GM12891 (cell line): ENCODE measurements around the gene UBE2I.
"Not testable (repeated sequence)": the region's sequence is repeated elsewhere in the genome, so short reads cannot be mapped to it uniquely, and the experiment has no call there.

ENCODE experiments used
- DNase-seq: peaks from one replicate; pipeline ENCODE4 v3.0.0; 2011; ENCODE audit warnings: low spot score; ENCODE audit not compliant: insufficient read length
- FAIRE-seq: peaks from 2 replicates; lab custom pipeline; 2011; peaks lifted over from hg19 to GRCh38; lab: Jason Lieb, UNC
- PAX5 ChIP-seq: IDR thresholded peaks from 2 replicates; pipeline ENCODE4 v1.6.1; 2011; ENCODE audit warnings: low read length, moderate library complexity, mild to moderate bottlenecking; ENCODE audit not compliant: insufficient read depth, severe bottlenecking
- POLR2A ChIP-seq: IDR thresholded peaks from 2 replicates; pipeline ENCODE4 v1.6.1; 2011; ENCODE audit warnings: low read depth, low read length, control low read depth
- POLR2AphosphoS5 ChIP-seq: IDR thresholded peaks from 2 replicates; pipeline ENCODE4 v1.6.1; 2011; ENCODE audit warnings: low read depth, low read length, control low read depth
- POU2F2 ChIP-seq: IDR thresholded peaks from 2 replicates; pipeline ENCODE4 v1.6.1; 2011; ENCODE audit warnings: low read depth, mild to moderate bottlenecking, control low read depth, low read length, moderate library complexity
- SPI1 ChIP-seq: IDR thresholded peaks from 2 replicates; pipeline ENCODE4 v1.6.1; 2011; ENCODE audit warnings: low read depth, low read length, control low read depth
- TAF1 ChIP-seq: IDR thresholded peaks from 2 replicates; pipeline ENCODE4 v1.6.1; 2011; ENCODE audit warnings: low read depth, low read length, control low read depth

UBE2I gene

DNA sequence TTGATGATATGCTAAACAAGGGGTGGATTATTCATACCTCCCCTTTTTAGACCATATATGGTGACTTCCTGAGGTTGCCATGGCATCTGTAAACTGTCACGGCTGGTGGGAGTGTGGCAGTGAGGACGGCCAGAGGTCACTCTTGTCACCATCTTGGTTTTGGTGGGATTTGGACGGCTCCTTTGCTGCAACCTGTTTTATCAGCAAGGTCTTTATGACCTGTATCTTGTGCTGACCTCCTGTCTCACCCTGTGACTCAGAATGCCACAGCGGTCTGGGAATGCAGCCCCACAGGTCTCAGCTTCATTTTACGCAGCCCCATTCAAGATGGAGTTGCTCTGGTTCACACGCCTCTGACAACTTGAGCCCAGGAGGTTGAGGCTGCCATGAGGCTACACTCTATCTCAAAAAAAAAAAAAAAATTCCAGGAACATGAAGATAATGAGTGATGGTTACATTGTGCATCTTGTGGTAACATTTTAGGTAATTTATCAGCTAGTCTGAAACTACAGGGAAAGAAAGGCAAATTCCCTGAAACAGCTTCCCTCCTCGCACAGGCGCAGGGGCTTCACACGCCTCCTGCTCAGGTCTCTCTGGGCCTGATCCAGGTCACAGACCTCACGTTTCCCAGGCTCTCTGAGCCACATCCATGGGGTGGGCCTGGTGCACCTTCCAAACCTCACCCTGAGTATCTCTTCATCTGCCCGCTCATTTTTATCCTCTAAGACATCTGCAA is 15.3 kb upstream of the UBE2I start:
- FAIRE-seq (no peak), DNase-seq (no peak)
- TF ChIP-seq TAF1 = no peak
- no peak for TF ChIP-seq POU2F2
- TF ChIP-seq POLR2A = no peak
- TF ChIP-seq PAX5 = no peak
- no peak for TF ChIP-seq SPI1

DNA sequence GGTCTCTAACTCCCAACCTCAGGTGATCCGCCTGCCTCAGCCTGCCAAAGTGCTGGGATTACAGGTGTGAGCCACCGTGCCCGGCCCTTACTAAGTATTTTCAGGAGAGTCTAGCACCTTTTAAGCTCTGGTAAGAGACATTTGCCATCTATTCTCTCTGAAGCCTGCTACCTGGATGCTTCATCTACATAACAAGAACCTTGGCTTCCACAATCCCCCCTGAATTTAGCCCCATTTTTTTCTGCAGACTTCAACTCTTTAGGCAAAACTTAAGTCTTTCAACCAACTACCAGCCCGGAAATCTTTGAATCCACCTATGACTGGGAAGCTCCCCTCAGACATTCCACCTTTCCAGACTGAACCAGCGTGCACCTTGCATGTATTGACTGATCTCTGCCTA is 14.0 kb upstream of the UBE2I start:
- FAIRE-seq (no peak), DNase-seq (no peak)
- TF ChIP-seq PAX5 = no peak
- no peak for TF ChIP-seq TAF1
- no peak for TF ChIP-seq SPI1
- TF ChIP-seq POU2F2 = no peak
- no peak for TF ChIP-seq POLR2AphosphoS5
- TF ChIP-seq POLR2A = no peak

DNA sequence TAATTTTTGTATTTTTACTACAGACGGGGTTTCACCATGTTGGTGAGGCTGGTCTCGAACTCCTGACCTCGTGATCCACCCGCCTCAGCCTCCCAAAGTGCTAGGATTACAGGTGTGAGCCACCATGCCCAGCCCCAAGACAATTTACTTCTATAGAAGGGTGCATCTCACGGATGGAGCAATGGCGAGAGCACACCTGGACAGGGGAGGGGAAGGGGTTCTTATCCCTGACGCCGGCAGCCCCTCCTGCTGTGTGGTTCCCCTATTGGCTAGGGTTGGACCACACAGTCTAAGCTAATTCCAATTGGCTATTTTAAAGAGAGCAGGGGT is 12.8 kb upstream of the UBE2I start:
- not testable (repeated sequence) for FAIRE-seq, DNase-seq

DNA sequence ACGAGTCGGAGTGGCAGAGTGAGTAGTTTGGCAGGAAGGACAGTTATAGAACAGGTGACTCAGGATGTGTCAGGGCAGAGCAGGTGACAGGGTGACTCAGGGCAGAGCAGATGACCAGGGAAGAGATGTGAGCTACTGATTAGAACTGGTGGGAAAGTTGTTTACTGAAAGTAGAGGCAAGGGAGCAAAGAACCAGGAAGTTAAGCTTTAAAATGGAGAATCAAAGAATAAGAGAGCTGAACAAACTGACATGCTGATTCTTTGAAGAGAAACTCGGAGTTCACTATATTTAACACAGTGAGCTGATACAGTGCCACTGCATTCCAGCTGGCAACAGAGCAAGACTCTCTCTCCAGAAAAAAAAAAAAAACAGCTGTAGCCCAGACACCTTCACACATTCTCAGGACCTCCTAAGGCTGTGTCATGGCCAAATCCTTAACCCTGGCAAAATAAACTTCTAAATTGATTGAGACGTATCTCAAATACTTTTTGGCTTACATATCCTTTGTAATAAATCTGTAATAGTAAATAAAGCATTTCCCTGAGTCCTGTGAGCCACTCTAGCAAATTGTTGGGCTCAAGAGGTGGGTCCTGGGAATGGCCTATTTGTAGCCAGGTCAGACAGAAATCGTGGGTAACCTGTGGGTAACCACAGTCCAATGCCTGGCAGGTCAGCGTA is 12.3 kb upstream of the UBE2I start:
- DNase-seq (no peak), FAIRE-seq (peak; percentile 69)
- TF ChIP-seq SPI1 = no peak
- no peak for TF ChIP-seq POLR2A
- TF ChIP-seq POU2F2 = no peak
- TF ChIP-seq PAX5 = no peak
- TF ChIP-seq TAF1 = no peak
- no peak for TF ChIP-seq POLR2AphosphoS5

DNA sequence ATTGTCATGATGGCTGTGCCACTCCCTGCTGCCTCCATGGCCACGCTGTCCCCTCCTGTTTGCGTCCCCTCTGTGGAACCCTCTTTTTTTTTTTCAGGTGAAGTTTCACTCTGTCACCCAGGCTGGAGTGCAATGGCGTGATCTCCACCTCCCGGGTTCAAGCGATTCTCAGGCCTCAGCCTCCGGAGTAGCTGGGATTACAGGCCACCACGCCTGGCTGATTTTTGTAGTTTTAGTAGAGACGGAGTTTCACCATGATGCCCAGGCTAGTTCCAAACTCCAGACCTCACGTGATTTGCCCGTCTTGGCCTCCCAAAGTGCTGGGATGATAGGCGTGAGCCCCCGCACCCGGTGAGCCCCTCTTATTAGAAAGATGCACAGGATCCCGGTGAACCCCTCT is 11.0 kb upstream of the UBE2I start:
- FAIRE-seq (no peak), DNase-seq (no peak)
- TF ChIP-seq SPI1 (no peak), TAF1 (no peak), POU2F2 (no peak), POLR2AphosphoS5 (no peak), PAX5 (no peak), POLR2A (no peak)

DNA sequence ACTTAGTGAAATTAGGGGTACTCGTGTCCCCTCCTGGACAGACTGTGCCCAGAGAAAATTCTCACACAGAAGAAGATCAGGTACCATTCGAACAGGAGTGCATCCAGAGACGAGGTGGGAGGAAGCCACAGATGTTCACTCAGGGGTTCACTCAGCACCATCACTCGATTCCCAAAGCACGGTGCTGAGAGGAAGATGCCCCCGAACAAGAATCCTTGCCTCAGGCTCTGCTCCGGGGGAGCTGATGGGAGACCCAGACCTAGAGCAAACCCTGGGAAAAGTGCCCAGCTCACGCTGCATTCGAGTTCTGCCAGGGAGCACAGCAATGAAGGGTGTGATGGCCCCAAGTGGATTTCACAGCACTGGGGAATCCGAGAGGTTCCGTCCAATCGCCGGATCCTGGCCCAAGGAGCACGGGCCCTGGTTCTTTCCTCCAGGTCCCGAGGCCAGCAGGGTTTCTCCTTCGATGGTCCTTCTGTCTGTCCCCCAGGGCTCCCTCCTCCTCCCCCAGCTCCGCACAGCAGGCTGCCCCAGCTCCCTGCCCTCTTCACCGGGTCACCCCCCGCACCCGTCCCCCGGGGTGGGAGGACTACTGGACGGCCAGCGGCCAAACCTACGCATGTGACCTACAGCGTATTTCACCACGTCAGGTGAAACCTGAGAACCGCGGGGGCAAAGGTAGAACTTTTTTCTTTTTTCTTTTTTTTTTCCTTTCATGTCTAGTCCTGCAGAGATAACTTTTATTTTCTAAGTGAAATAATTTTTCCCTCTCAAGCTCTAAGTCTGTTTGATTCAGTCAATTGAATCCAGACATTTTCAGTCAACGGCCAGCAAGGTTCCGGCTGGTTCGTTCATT is 10.2 kb upstream of the UBE2I start:
- TF ChIP-seq POLR2A (no peak), POLR2AphosphoS5 (no peak), PAX5 (no peak), SPI1 (no peak), TAF1 (no peak), POU2F2 (no peak)
- DNase-seq = no peak
- no peak for FAIRE-seq

DNA sequence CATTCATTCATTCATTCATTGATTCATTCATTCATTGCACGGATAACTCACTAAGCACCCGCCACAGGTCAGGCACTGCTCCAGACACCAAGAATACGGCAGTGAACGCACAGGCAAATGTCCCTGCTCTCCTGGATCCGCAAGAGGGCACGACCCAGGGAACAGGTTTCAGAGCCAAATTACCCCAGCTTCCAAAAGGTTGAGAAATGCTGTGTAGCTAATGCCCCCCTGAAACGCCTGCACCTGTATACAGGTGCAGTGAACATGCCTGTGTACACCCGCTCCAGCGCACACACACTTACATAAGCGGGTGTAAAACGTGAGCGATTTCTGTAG is 9.6 kb upstream of the UBE2I start:
- FAIRE-seq (no peak), DNase-seq (no peak)
- TF ChIP-seq POLR2A (no peak), POLR2AphosphoS5 (no peak), PAX5 (no peak), TAF1 (no peak), SPI1 (no peak), POU2F2 (no peak)

DNA sequence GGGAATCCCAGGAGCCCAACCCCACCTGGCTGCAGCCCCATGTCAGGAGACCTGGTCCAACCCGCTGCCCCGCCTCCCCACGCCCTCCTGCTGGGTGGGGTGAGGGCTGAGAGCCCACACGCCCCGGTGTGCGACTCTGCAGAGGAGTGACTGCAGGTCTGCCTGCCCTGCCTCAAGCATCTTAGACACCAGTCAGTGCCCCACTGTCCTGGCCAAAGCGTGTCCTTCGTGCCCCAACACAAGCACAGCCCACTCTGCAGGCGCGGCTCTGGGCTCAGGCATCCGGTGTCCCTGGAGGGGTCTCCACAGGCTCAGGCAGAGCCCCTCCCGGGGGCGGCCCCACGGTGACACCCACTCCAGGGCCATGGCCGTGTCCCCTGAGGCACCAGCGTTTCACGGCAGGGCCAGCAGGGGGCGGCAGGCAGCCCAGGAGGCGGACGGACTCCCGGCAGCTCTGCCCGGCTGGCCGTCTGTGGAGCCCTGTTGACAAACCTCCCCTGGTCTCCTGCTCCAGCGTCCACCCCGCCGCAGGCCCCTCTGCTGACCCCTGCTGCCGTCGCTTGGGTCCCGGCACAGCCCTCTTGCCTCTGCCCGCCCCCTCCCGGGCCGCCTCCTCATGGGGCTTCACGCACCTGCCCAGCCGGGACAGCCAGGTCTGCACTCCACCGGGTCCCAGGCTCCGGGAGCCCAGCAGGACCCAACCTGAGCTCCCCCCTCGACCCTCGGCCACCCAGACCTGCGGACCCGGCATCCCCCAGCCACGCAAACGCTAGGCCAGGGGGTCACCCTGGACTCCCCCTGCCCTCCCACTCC is 8.6 kb upstream of the UBE2I start:
- peak; percentile 91 for DNase-seq
- peak; percentile 79 for FAIRE-seq
- TF ChIP-seq TAF1 (no peak), POLR2A (no peak), PAX5 (no peak), POU2F2 (no peak), SPI1 (no peak), POLR2AphosphoS5 (no peak)

DNA sequence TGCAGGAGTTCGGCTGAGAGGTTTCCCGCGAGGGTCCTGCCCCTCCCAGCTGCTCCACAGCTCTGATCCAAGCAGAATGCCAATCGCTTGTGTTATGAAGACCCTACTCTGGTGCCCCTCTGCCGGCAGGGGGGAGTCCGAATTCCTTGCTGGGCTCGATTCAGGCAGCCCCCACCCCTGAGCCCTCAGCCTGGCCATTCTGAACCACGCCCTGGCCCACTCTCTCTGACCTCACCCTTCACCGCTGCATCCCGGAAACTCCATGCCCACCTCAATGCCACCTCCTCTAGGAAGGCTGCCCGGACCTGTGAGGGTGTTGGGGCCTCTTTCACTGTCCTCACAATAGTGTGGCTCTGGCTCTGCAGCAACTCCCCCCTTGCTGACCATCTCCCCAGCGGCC is 7.9 kb upstream of the UBE2I start:
- FAIRE-seq = no peak
- DNase-seq = no peak
- TF ChIP-seq TAF1 (no peak), POLR2AphosphoS5 (no peak), POLR2A (no peak), SPI1 (no peak), POU2F2 (no peak), PAX5 (no peak)
